ENCODE measurements around the gene ERF.
A peak's percentile ranks its signal among the peaks of the same experiment; 100 is the strongest.

ERF gene

DNA sequence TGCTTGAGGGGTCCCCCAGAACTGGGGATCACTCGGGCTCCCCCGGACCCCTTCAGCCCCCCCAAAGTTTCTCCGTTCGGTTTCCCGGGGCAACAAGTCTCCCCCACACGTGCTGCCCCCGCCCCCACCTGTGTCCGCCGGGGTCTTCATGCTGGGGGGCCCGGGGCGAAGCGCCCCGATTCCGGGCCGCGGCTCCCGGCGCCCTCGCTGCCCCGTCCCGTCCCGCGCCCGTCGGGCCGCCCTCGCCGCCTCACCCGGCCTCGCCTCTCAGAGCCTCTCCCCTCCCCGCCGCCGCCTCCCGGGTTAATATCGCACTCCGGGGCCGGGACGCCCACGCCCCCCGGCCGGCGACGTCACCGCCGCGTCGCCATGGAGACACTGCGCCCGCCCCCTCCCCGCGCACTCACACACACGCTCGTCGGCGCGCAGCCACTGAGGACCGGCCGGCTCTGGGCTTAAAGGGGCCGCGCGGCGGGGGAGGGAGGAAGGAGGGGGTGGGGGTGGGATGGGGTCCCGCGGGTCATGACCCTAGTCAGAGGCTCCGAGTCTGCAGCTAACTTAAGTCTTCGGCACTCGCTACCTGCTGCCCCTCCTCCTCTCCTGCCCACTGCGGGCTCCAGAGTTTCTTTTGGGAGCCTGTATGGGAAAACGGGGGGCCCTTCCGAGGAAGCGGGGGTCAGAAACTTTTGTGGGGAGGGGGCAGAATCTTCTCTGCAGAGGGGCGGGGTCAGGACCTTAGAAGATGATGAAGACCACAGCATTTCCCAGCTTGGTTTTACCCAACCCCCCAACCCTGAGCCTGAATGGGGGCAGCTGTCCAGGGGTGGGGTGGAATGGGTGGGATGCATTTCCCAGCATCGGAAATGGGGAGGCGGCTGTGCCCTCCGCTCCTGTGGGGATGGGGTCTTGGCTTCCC is at the start of gene ERF:
ERF (minus strand) TSS at position 279 of the 916 bp plus-strand sequence; CDS start at position 150, 129 bp downstream.
- DNase-seq (ENCODE audit: low read depth), result peak; percentile 87

DNA sequence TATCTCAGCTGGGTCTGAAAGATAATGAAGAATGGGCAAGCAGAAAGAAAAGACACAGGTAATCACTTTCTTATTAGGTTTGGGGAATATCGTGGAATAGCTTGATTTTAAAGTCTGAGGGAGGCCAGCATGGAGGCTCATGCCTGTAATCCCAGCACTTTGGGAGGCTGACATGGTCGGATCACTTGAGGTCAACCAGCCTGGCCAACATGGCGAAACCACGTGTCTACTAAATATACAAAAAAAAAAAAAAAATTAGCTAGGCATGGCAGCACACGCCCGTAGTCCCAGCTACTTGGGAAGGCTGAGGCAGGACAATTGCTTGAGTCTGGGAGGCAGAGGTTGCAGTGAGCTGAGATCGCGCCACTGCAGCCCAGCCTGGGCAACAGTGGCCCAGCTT is 48.9 kb upstream of the ERF start:
- DNase-seq (ENCODE audit: low read depth), result no peak

DNA sequence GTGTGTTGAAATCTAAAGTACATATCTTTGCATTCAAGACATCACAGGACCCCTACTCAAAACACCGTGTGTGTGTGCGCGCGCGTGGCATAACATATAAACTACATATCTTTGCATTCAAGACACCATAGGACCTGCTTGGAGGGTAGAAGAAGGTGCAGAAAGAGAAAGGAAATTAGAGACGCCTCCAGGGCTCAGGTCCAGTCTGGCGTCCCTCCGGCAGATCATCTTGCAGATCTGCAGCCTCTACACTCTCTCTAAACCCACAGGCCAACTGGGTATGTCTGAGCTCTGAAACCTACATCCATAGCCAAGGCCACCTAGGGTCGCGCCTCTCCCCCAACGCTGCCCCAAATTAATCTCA is 48.2 kb upstream of the ERF start:
- DNase-seq (ENCODE audit: low read depth), result no peak

DNA sequence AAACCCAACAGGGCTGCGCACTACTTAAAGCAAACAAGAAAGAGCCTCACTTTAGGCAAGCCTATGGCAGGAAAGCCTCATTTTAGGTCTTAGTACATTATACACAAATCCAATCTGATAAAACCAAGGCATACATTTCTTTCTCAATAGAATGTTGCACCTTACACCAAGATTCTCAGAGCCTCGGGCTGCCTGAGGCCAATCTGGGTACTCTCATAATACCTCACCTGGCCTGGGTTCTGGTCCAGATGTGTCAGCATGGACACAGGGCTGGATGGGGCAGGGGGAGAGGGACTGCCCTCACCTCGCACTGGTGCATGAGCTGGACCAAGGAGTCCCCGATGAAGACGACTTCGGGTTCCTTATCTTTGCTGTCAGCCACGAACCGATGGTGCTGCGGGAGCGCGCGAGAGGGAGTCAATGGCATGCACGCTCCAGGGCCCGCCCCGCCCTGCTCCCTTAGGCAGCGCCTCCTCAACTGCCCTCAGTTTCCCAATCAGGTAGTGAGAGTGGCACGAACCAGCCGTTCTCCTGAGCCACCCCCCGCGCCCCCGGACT is 46.8 kb upstream of the ERF start, which contains the start of gene PRR19:
PRR19 (plus strand) TSS at position 487 of the 558 bp plus-strand sequence. CDS start 7,453 bp downstream, outside the sequence.
- DNase-seq (ENCODE audit: low read depth), result no peak

DNA sequence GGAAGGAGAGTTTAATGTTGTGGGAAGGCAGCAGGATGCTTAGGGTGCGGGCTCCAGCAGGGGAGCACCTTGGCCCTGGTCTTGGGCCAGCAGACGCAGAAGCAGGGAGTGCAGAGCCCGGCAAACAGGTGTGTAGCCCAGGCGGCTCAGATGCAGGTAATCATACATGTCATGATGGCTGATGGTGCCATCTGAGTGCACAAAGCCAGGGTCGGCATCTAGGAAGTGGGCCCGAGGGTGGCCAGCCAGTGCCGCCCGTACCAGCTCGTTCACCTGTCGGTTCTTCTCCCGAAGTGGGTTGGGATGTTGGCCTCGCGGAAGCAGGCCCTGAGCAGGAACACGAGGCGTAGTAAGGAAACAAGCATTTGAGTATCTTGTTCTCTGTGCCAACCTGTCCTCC is 42.1 kb upstream of the ERF start:
- DNase-seq (ENCODE audit: low read depth), result no peak

DNA sequence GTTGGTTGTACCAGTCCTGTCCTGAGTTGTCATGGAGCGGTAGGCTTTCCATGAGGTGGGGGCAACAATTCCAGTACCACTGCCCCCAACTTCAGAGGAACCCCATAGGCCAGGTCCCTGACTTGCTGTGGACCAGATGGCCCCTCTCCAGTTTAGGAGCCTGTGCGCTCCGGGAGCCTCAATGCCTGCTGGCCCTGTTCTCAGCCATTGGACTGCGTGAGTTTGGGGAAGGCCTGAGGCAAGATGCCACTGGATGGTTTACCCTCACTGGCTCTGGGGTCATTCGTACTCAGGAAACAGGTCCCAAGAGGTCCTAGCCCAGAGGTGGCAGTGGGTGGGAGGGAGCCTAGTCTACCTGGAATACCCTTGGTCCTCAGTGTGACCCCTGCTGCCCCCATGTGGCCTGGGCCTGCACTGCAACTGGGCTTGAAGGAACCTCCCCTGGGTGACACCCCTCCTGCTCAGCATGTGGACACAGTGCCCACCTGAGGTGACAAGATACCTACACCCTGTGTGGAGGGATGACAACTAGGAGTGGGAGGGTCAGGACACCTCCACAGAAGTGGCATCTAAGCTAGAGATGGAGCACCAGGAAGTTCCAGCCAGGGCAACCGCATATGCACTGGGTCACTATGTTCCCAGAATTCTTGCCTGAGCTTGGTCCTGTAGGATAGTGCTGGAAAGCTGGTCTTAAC is 41.0 kb upstream of the ERF start:
- DNase-seq (ENCODE audit: low read depth), result peak; percentile 63

DNA sequence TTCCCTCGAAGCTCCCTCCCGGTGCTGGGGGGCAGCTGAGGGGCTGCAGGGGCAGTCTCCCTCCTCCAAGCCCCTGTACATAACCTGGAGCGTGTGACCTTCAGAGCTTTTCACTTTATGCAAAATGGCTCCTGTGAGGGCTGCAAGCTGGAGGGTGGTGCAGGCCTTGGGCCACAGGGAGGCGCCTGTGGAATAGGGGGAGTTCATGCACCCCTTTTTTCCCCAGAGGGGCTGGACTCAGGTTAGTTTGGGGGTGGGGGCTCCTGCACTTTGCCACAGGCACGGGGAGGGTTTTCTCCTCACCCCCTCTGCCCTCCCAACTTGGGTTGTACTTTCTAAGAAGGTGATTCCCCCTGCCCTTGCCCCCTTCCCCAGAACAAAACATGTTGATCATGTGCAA is 40.4 kb upstream of the ERF start:
- no peak for DNase-seq (ENCODE audit: low read depth)

DNA sequence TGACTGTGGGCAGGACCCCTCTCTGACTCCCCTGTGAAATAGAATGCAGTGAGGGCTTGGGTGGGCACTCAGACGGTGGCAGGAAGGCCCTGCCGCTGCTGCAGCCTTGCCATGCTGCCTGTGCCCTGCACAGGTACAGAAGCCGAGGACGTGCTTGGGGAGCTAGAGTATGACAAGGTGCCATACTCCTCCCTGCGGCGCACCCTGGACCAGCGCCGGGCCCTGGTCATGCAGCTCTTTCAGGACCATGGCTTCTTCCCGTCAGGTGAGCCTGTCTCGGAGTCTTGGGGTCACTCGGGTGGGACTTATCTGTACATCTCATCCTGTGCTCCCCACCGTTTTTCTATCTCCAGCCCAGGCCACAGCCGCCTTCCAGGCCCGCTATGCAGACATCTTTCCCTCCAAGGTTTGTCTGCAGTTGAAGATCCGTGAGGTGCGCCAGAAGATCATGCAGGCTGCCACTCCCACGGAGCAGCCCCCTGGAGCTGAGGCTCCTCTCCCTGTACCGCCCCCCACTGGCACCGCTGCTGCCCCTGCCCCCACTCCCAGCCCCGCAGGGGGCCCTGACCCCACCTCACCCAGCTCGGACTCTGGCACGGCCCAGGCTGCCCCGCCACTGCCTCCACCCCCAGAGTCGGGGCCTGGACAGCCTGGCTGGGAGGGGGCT is 39.7 kb upstream of the ERF start:
- DNase-seq (ENCODE audit: low read depth), result no peak

DNA sequence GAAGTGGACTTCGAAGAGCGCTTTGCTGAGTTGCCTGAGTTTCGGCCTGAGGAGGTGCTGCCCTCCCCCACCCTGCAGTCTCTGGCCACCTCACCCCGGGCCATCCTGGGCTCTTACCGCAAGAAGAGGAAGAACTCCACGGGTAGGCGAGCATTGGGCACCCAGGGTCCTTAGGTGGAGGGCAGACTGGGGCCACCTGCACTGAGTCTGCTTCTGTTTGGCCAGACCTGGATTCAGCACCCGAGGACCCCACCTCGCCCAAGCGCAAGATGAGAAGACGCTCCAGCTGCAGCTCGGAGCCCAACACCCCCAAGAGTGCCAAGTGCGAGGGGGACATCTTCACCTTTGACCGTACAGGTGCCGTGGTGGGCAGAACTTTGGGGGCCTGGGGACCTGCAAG is 39.0 kb upstream of the ERF start:
- no peak for DNase-seq (ENCODE audit: low read depth)

DNA sequence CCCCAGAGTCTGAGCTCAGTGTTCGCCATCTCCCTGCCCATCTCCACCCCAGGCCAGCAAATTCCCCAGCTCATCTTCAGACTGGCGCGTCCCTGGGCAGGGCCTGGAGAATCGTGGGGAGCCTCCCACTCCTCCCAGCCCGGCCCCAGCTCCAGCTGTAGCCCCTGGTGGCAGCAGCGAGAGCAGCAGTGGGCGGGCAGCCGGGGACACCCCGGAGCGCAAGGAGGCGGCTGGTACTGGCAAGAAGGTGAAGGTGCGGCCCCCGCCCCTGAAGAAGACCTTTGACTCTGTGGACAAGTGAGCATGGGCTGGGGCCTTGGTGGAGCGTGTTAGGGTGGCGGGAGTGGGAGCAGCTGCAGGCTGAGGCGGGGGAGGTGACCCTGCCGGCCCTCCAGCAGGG is 38.6 kb upstream of the ERF start:
- no peak for DNase-seq (ENCODE audit: low read depth)

DNA sequence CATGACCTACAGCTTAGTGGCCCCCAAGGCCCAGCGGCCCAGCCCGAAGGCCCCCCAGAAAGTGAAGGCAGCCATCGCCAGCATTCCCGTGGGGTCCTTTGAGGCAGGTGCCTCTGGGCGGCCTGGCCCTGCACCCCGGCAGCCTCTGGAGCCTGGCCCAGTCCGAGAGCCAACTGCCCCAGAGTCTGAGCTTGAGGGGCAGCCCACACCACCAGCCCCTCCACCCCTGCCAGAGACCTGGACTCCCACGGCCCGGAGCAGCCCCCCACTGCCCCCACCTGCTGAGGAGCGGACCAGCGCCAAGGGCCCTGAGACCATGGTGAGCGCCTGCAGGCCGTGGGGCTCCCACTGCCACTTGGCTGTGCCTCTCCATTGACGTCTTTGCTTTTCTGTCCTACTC is 38.0 kb upstream of the ERF start:
- no peak for DNase-seq (ENCODE audit: low read depth)

DNA sequence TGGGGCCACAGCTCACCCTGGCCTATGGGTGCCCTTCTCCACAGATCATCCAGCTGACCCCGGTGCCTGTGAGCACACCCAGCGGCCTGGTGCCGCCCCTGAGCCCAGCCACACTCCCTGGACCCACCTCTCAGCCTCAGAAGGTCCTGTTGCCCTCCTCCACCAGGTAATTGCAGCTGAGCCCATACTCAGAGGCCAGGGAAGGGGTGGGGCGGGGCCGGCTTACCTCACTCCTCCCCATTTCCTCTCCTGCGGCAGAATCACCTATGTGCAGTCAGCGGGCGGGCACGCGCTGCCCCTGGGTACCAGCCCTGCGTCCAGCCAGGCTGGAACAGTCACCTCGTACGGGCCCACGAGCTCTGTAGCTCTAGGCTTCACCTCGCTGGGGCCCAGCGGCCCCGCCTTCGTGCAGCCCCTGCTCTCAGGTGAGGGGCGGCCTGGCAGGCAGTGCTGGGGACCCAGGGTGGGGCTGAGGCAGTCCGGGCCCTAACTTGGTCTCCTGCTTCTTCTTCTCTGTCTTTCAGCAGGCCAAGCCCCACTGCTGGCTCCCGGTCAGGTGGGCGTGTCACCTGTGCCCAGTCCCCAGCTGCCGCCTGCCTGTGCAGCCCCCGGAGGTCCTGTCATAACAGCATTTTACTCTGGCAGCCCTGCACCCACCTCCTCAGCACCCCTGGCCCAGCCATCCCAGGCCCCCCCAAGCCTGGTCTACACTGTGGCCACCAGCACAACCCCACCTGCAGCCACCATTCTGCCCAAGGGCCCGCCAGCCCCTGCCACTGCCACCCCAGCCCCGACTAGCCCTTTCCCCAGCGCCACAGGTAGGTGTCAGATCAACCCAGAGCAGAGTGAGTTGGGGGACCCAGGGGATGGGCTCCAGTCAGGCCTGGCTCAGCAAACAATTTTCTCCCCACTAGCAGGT is 37.4 kb upstream of the ERF start:
- no peak for DNase-seq (ENCODE audit: low read depth)

DNA sequence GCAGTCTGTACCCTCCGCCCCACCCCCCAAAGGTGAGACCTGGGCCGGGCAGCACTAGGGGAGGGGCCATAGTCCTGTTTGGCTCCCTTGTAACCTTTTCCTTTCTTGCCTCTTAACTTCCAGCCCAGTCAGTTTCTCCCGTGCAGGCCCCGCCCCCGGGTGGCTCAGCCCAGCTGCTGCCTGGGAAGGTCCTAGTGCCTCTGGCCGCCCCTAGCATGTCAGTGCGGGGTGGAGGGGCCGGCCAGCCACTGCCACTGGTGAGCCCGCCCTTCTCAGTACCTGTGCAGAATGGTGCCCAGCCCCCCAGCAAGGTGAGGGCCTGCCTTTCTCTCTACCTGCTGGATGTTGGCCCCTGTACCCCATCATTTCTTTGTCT is 36.5 kb upstream of the ERF start:
- no peak for DNase-seq (ENCODE audit: low read depth)

DNA sequence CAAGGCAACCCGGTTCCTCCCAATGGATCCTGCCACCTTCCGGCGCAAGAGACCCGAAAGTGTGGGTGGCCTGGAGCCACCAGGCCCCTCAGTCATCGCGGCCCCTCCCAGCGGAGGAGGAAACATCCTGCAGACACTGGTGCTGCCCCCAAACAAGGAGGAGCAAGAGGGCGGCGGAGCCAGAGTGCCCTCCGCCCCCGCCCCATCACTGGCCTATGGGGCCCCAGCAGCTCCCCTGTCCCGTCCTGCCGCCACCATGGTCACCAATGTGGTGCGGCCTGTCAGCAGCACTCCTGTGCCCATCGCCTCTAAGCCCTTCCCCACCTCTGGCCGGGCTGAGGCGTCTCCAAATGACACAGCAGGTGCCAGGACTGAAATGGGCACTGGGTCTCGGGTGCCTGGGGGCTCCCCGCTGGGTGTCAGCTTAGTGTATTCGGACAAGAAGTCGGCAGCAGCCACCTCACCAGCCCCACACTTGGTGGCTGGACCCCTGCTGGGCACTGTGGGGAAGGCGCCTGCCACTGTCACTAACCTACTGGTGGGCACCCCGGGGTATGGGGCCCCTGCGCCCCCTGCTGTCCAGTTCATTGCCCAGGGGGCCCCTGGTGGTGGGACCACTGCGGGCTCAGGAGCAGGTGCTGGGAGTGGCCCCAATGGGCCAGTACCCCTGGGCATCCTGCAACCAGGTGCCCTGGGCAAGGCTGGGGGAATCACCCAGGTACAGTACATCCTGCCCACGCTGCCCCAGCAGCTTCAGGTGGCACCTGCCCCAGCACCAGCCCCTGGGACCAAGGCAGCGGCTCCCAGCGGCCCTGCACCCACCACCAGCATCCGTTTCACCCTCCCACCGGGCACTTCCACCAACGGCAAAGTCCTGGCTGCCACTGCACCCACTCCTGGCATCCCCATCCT is 35.9 kb upstream of the ERF start:
- DNase-seq (ENCODE audit: low read depth), result no peak

DNA sequence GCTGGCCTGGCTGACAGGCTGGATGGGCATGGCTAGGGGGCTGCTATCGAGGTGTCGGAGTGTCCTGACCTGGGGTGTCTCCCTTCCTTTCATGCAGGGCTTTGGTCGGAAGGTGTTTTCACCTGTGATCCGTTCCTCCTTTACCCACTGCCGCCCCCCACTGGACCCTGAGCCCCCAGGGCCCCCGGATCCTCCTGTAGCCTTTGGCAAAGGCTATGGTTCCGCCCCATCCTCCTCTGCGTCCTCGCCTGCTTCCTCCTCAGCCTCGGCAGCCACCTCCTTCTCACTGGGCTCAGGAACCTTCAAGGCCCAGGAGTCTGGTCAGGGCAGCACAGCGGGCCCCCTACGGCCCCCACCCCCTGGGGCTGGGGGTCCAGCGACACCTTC is 35.2 kb upstream of the ERF start:
- DNase-seq (ENCODE audit: low read depth), result no peak

DNA sequence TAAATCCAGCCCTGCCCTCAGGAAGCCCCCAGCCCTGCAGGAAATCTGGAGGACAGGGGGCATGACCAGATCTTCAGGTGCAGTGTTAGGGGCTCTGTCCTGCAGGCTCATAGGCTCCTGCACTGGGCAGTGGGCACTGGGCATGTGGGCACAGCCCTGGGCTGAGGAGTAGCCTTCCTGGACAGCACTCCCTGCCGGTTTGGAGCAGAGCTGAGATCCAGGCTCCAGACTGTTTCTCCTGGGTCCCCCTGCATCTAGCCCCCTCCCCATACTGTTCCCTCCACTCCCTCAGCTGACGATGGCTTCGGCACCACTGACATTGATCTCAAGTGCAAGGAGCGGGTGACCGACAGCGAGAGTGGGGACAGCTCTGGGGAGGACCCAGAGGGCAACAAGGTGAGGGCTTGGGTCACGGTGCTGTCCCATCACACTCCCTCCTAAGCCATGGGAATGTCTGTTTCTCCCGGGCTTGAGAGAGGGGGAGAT is 34.7 kb upstream of the ERF start:
- no peak for DNase-seq (ENCODE audit: low read depth)

DNA sequence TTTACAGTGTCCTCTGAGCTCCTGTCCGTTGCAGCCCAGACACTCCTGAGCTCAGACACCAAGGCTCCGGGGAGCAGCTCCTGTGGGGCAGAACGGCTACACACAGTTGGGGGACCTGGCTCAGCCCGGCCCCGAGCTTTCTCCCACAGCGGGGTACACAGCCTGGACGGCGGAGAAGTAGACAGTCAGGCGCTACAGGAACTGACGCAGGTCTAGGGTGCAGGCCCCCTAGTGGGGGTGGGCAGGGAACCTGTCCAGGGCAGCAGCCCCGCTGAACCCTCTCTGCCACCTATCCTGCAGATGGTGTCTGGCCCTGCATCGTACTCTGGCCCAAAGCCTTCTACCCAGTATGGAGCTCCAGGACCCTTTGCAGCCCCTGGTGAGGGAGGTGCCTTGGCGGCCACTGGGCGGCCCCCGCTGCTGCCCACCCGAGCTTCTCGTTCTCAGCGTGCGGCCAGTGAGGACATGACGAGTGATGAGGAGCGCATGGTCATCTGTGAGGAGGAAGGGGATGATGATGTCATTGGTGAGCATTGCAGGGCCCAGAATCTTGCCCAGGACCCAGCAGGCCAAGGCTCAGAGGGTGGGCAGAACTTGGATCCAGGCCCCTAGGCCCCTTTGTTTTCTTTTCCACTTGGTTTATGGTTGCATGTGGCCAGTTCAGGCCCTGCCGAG is 34.1 kb upstream of the ERF start:
- no peak for DNase-seq (ENCODE audit: low read depth)

DNA sequence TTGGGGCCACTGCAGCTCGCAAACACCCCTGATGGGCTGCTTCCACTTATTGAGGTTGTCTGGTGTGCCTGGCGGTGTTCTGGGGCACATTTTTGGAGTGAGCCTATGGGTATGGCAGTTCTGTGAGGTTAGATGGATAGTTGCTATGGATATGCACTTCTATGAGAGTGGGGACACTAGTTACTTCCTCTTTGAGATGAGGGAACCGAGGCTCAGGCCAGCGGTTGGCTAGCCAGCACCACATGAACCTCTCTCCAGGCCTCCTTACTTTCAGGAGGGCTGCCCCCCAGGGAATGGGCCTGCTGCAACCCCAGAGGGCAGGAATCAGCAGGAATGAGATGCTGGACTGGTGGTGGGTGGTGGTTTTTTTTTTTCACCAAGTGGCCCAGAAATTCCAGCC is 33.5 kb upstream of the ERF start:
- DNase-seq (ENCODE audit: low read depth), result no peak

DNA sequence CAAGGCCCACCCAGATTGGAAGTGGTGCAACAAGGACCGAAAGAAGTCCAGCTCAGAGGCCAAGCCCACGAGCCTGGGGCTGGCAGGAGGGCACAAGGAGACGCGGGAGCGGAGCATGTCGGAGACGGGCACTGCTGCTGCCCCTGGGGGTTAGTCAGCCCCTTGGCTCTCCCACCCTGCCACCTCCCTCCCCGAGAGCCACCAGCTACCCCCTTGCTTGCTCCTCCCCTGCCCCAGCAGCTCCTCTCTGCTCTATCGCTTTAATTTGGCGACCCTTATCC is 32.8 kb upstream of the ERF start:
- DNase-seq (ENCODE audit: low read depth), result no peak
